GM21367 (cell line): ENCODE results near the gene HOXA6.

Source experiments
- ATAC-seq: cut with Tn5 transposase; IDR thresholded peaks from one replicate; pipeline ENCODE4 v1.9.1; 2021; ENCODE audit not compliant: unreplicated experiment

HOXA6 gene

DNA sequence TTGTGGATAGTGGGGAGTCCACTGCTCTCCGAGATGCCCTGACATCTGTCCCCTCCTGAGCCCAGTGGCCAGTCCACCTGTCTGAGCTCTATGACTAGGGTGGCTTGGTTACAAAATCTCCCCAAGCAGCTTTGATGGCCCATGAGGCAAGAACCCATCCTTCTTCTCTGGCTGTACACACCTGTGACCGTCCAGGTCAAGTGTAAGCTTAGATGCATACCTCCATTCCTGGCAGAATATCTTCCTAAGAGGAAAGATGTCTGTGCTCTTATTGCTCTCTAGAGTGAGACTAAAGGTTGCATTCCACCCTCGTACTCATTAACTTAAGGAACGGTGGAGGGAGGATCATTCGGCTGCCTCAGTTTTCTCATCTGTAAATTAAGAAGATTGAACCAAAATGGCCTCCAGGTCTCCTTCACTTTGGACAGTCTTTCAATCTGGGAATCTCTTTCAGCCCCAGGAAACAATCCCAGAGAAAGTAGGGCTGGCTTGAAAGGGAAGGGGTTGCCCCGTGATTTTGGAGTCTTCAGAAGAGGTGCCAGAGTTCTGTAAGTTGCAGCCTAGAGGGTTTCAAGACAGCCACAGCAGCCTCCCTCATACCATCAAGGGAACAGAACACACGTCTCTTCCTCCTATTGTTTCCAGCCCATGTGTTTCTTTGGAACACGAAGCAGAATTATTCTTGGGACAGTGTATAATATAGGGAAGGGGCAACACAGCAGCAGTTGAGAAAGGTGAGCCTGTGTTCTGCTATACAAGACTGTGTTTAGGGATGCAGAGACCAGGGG, 22.5 kb downstream of the HOXA6 start:
- ATAC-seq = no peak

DNA sequence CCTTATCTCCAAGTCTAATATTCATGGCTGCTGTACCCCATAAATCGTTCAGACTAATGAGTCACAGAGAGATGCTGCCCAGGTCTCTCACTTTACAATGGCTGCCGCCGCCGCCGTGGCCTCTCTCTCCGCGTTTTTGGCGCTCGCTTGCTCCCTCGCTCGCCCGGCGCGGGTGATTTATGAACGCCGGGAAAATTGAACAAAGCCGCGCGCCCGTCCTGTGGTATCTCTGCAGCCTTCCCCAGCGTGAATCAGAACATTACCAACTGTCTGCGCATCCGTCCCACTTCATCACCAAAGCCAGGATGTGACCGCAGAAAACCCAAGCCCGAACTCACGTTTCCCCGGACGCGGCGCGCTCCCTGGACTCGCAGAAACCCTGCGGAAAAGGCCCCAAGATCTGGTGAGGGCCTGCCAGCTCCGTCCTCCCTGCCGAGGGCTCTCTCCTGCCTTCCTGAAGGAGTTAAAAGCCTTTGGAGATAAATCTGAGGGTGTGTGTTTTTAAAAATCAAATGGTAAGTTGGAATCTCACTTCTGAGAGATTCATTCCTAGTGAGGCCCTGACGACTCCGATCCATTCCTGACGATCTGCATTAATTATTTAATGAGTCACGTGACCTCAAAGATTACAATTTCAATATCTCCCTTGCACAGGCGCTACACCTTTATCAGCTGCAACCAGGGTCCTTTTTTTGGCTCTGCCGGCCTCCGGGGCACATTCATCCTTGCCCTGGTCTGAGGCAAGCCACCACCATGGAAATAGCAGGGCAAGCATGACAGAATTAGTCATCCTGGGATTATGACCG, 23.3 kb downstream of the HOXA6 start:
- no peak for ATAC-seq

- ATAC-seq = no peak
Observed at GRCh38 chr7:27123477-27124053, 24.0 kb downstream of the HOXA6 start.

- no peak for ATAC-seq
Observed at GRCh38 chr7:27123007-27123476, 24.5 kb downstream of the HOXA6 start.

DNA sequence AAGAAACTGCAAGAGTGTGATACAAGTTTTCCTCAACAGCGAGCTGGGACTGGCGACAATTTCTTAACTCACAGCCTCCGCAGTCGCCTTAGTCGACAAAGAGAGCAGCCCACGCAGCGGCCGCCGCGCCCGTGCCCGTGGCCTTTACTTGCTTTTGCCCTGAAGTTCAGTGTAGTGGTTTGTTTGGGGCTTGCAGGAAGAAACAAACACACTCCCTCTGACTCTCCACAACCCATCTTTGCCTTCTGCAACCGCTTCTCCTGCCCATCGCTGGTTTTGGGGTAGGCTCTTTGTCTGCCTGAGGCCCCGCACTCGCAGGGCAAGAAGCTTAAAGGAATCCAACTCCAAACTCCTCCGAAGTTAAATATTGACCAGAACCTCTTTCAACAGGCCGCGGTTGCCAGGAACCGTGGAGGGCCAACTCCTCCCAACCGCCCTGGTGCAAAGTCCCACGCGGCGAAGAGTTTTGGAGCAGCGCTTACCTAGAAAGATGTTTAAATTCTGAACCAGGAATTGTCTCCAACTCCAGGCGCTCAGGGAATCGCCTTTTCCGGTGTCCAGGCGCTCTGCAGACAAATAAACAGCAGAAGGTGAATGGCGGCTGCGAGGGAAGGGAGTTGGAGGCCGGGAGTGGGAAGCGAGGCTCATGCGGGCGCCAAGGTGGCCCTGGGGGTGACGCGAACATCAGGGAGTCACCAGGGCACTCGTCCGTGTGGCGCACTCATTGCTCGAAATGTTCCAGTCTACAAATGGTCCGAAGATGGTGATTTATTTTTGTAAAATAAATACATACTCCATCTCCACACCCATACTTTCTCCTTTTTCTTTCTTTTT, 25.3 kb downstream of the HOXA6 start:
- no peak for ATAC-seq

- no peak for ATAC-seq
Observed at GRCh38 chr7:27121684-27122076, 25.9 kb downstream of the HOXA6 start.

GRCh38 chr7:27119412-27119911, 28.1 kb downstream of the HOXA6 start:
- ATAC-seq = no peak

DNA sequence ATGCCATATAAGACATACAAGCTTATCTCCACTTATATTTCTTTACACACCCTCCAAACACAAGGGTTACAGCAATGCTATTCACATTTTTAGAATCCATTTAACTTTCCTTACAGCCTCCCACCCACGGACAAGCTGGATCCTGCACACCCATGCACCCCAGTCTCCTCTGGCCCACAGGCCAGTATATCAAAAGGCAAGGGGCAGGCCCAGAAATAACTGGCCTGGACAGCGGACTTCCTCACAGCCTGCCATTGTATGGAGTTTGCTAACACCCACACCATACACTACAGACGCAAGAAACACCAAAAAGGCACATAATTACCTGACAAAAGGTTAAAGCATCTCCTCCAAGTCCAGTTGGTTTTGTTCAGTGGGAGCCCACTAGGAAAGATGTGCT, 29.0 kb downstream of the HOXA6 start:
- ATAC-seq = no peak

- ATAC-seq = no peak
Observed at GRCh38 chr7:27117887-27118491, 29.6 kb downstream of the HOXA6 start.

DNA sequence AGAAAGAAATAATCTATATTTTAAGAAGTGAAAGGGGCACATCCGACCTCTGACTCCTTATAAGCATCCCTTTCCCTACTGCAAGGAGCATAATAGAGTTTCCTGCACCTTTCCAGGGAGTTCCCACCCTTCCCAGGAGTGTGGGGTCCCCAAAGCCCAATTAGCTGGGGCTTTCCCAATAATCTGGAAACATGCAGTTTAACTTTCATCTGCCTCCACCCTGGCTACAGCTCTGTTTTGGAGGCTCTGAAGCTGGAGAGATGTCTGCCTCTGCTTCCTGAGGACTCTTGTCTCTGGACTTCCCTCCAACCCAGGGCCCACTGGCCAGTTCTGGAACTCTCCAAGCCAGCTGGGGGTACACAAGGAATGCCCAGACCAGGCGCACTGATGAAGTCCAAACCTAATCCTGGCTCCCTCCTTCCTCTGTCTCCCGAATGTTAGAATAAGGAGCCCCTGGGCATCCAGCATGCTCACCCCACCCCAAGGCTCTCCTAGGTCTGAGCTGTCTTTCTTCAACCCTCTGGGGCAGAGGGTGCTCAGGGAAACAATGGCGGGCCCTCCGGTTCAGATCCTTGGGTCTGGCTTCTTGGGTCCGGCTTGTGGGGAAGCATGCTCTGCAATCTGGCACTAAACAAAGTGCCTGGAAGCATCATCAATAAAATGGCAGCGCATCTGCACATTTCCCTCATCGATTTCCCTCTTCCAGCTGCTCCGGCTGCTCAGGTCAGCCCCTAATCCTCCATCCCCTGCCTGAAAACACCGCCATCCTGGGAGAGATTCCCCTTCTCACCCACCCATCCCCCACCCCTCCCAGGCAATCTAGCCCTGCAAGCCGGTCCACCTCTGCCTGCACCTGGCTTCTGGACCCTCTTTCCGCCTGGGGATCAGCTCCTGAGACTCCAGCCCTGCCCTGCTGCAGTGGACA, 30.4 kb downstream of the HOXA6 start:
- no peak for ATAC-seq

DNA sequence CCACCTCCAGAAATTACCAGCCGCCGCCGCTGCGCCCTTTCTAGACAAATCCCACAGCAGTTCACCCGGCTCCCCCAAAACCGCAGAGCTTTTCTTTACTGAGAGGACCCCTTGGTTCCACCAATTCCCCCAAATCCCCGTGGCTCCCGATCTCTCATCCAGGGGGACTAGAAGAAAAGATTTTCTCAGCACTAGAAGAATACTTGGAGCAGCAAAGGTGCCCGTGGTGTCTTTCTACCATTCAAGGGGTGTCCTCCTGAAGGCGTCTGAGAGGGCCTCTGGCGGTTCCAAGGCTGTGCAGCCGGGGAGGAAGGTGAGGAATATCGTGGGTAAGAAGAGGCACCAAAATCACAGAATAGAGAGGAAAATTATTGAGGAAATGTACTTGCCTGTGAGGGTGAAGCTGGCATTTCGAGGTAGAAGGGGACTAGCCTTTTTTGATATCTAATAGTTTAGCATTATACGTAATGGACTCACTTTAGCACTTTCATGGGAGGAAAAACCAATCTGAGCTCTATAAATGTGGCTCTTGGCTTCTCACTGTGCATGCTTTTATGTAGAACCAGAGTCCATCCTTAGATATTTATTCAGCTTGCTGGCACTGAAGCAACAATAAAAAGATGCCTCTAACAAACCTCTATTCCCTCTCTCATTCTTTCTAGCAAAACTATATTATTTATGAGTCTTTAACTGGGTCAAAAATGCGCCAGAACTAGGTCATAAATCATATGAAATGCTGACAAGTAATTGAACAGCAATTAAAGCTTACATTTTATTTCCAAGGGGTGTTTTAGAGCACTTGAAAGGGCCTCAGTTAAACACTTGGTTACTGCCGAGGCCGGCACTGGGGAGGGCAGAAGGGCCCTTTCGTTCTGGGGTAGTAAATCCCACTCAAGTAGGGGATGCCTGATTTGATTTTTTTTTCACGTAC, 31.3 kb downstream of the HOXA6 start:
- ATAC-seq = no peak

DNA sequence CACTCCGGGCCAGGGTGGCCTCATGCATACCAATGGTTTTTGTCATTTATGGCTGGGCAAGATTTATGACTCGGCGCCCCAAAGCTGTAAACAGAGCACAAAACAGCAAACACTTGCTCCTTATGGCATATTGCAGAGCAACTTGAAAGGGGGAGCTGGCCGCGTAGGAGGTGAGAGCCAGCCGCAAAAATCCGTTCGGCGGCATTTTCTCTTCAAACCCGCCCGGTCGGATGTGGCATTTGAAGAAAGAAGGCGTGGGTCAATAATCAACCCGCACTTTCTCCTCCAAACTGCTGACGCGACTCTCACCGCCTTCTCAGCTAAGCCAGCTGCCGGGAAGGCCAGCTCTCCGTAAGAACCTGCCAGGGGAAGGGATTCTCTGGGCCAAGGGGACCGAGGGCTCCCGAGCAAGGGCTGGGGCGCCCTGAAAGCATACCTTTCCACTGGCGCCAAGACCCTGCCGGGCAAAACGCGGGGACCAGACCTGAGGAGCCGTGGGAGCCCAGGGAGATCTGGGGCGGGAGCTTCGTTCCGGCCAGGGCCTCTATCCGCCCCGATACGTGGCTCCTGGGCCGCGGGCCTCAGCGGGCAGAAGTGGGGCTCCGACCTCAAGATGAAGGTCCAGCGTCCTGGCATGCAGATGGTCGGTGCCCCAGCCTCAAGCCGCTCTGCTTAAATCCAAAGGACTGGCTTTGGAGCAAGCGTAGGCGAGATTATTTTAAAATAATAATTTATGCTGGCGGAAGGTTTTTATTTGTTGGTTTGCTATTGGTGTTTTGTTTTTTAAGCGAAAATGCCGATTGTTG, 32.1 kb downstream of the HOXA6 start:
- no peak for ATAC-seq

- ATAC-seq = no peak
Observed at GRCh38 chr7:27114881-27115220, 32.7 kb downstream of the HOXA6 start.

DNA sequence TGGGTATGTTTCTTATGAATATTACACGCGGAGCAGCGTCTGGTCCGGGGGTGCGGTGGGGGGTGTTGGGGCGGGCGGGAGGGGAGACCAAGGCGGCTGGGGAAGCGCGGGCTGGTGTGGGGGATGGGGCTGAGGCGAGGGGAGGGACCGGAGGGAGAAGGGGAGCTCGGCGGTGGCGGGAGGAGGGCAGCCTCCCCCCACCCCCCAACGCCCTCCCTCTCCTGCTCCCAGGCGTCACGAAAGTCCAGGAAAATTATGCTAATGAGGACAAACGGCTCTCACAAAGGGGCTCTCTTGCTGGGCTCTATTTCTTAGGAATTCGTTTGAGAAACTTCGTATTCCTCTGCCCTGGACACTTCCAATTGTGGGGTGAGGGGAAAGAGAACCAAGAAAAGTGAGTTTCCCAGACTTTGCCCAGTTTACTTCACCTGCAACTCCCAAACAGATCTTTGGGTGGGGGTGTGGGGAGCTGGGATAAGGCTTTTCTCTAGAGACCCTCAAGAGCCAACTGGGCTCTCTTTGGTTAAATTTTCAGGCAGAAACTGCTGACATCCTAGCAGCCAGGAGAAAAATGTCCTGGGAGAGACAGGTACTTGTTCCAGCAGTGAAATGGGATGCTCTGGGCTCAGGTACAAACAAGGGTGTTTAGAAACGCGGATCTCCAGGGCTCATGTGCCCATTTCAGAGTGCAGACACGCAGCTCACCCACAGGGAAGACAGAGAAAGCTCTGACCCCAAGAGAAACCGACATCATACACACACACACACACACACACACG, 33.4 kb downstream of the HOXA6 start:
- no peak for ATAC-seq

DNA sequence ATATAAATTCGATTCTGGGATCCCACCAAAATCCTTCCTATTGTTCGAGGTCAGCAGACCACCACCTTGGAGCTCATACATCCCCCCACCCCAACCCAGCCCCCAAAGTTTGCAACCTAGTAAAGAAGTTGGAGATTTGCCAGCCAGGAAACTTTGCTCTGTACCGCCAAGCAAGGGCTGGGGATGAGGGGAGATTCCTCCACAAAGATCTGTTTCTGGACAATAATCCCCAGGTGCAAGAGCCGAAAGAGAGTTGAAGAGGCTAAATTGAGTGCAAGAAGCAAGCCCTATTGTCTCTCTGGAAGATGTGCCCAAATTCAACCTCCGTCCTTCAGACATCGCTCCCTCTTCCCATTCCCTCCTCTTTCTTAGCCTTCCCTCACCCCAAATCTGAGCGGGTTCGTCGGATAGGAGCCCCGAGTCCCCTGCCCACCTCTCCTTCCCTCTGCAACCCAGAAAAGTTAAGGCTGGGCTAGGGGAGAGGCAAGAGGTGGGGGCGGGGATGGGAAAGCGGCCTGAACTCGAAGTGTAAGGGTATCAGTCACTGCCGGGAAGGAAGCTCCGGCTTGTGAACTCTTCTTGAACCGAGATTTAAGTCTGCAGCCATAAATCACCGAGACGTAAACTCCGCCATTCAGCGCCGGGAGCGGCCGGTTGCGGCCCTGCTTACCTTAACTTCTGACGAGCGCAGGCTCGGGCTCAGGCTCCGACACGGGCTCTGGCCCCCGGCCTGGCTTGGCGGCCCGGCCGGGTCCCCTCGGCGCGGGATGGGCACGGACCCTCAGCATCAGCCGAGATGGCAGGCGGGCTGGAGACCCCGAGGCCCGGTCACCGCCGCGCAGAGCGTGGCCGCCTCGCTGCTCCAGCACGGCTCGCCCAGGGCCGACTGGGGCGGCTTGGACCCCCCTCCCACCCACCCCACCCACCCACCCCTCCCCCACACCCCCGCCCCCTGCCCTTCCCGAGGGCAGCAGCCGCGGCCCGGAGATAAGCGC, 34.3 kb downstream of the HOXA6 start:
- no peak for ATAC-seq

DNA sequence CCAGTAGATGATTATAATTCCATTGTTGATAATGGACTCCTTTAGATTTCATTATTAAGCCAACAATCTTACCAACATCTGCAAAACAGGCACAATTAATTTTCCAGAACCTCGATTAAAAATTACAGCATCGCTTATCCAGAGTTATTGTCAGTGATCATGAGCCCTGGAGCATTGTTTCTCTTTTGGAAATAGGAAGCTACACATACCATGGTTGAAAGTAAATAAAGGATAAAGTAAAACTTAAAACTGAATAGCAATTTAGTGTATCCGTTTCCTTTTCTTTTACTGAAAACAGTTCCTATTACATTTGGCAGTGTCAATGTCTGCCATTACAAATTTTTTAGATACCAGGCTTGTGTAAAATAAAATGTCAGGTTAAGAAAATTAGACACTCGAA, 35.2 kb downstream of the HOXA6 start:
- ATAC-seq = no peak
